Measurements from ENCODE around the gene IGSF9.

The IGSF9 gene

GRCh38 chr1:159980786-159981185, 35.4 kb upstream of the IGSF9 start:
- no peak overlapping the region for H3K9ac ChIP-seq (ENCODE audit: low read length)
- TF ChIP-seq CTCF (IDR thresholded peaks at IDR 0.05; ENCODE audit: low read length), result no peak
- no peak for TF ChIP-seq EZH2 (IDR thresholded peaks at IDR 0.05; ENCODE audit: borderline replicate concordance, low read length)

GRCh38 chr1:159980076-159980475, 34.7 kb upstream of the IGSF9 start:
- peaks cover 3% of the 10 kb centered on the region; the same call in 1 of the 2 replicates for H3K27me3 ChIP-seq (ENCODE audit: insufficient read depth, low read length)

More at GRCh38 chr1:159980786-159981185, 35.4 kb upstream of the IGSF9 start:
- Histone ChIP-seq H3K4me2 (ENCODE audit: low read length) (no peak overlapping the region), H3K79me2 (ENCODE audit: insufficient read depth, low read length) (no peaks in the 10 kb centered on the region), H3K27ac (ENCODE audit: low read depth, low read length, poor library complexity, severe bottlenecking) (no peak overlapping the region), H3K9me3 (ENCODE audit: low read length) (no peaks in the 10 kb centered on the region), H3K36me3 (ENCODE audit: insufficient read depth, low read length) (no peaks in the 10 kb centered on the region), H3K9me2 (ENCODE audit: low read depth, low read length) (no peaks in the 10 kb centered on the region), H3F3A (ENCODE audit: insufficient read depth, low read length) (no peaks in the 10 kb centered on the region), H3K4me3 (ENCODE audit: low read depth, low read length, poor library complexity, severe bottlenecking) (no peak overlapping the region), H3K4me1 (ENCODE audit: insufficient read depth, low read length, severe bottlenecking) (no peaks in the 10 kb centered on the region), H4K20me1 (ENCODE audit: insufficient read depth, low read length) (no peaks in the 10 kb centered on the region), H2AFZ (ENCODE audit: low read length) (no peak overlapping the region), H3K27me3 (ENCODE audit: insufficient read depth, low read length) (peaks cover 3% of the 10 kb centered on the region; the same call in 1 of the 2 replicates)

DNA sequence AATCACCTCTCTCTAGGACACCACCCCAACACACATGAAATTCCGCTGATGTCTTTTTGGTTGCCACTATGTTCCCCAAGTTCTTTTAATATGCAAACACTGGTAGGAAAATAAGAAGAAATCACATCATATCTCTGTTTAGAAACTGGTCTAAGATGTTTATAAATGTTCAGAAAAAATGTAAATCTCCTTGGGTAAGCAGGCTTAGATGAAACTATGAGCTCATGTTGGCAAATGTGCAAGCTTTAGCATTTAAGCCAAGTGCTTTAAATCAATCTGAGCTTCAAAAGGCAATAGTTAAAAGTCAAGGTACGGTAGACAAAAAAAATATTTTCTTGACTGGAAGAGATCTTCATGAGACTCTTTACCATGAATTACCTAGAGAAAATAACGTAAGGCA, 33.8 kb upstream of the IGSF9 start:
- Histone ChIP-seq H3K9ac (ENCODE audit: low read length) (no peak overlapping the region), H3K4me2 (ENCODE audit: low read length) (no peak overlapping the region), H3K79me2 (ENCODE audit: insufficient read depth, low read length) (no peaks in the 10 kb centered on the region), H3K9me3 (ENCODE audit: low read length) (no peaks in the 10 kb centered on the region), H3K36me3 (ENCODE audit: insufficient read depth, low read length) (no peaks in the 10 kb centered on the region), H2AFZ (ENCODE audit: low read length) (no peak overlapping the region), H3K27ac (ENCODE audit: low read depth, low read length, poor library complexity, severe bottlenecking) (no peak overlapping the region), H4K20me1 (ENCODE audit: insufficient read depth, low read length) (no peaks in the 10 kb centered on the region), H3K27me3 (ENCODE audit: insufficient read depth, low read length) (peaks cover 3% of the 10 kb centered on the region; the same call in 1 of the 2 replicates), H3K4me1 (ENCODE audit: insufficient read depth, low read length, severe bottlenecking) (no peaks in the 10 kb centered on the region), H3K4me3 (ENCODE audit: low read depth, low read length, poor library complexity, severe bottlenecking) (no peak overlapping the region), H3F3A (ENCODE audit: insufficient read depth, low read length) (no peaks in the 10 kb centered on the region), H3K9me2 (ENCODE audit: low read depth, low read length) (no peaks in the 10 kb centered on the region)
- TF ChIP-seq EZH2 (IDR thresholded peaks at IDR 0.05; ENCODE audit: borderline replicate concordance, low read length) (no peak), CTCF (IDR thresholded peaks at IDR 0.05; ENCODE audit: low read length) (no peak)

More at GRCh38 chr1:159980076-159980475, 34.7 kb upstream of the IGSF9 start:
- H4K20me1 ChIP-seq (ENCODE audit: insufficient read depth, low read length), result no peaks in the 10 kb centered on the region
- no peak overlapping the region for H2AFZ ChIP-seq (ENCODE audit: low read length)
- no peaks in the 10 kb centered on the region for H3F3A ChIP-seq (ENCODE audit: insufficient read depth, low read length)
- no peak overlapping the region for H3K4me3 ChIP-seq (ENCODE audit: low read depth, low read length, poor library complexity, severe bottlenecking)
- H3K79me2 ChIP-seq (ENCODE audit: insufficient read depth, low read length), result no peaks in the 10 kb centered on the region
- H3K4me1 ChIP-seq (ENCODE audit: insufficient read depth, low read length, severe bottlenecking), result no peaks in the 10 kb centered on the region
- H3K9me3 ChIP-seq (ENCODE audit: low read length), result no peaks in the 10 kb centered on the region
- no peaks in the 10 kb centered on the region for H3K36me3 ChIP-seq (ENCODE audit: insufficient read depth, low read length)
- H3K9ac ChIP-seq (ENCODE audit: low read length), result no peak overlapping the region
- no peaks in the 10 kb centered on the region for H3K9me2 ChIP-seq (ENCODE audit: low read depth, low read length)
- TF ChIP-seq EZH2 (IDR thresholded peaks at IDR 0.05; ENCODE audit: borderline replicate concordance, low read length), result no peak
- no peak overlapping the region for H3K4me2 ChIP-seq (ENCODE audit: low read length)
- H3K27ac ChIP-seq (ENCODE audit: low read depth, low read length, poor library complexity, severe bottlenecking), result no peak overlapping the region

DNA sequence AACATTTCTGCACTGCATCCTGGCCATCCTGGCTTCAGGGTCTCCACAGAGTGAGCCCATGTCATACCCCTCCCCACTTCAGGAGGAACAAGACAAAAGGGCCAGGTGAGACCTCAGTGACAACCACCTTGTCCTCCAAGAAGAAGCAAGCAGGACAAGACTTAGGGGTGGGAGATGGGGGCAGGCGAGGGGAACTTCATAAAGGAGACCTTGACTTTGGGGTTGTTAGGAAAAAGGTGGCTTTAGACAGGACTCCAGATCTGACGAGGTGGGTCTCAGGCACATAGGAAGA, 32.6 kb upstream of the IGSF9 start:
- H3K4me2 ChIP-seq (ENCODE audit: low read length), result no peak overlapping the region
- no peaks in the 10 kb centered on the region for H3K4me1 ChIP-seq (ENCODE audit: insufficient read depth, low read length, severe bottlenecking)
- no peaks in the 10 kb centered on the region for H3K79me2 ChIP-seq (ENCODE audit: insufficient read depth, low read length)
- no peak overlapping the region for H3K9ac ChIP-seq (ENCODE audit: low read length)
- no peaks in the 10 kb centered on the region for H3K36me3 ChIP-seq (ENCODE audit: insufficient read depth, low read length)
- H3K4me3 ChIP-seq (ENCODE audit: low read depth, low read length, poor library complexity, severe bottlenecking), result no peak overlapping the region
- no peak overlapping the region for H2AFZ ChIP-seq (ENCODE audit: low read length)
- H3K9me2 ChIP-seq (ENCODE audit: low read depth, low read length), result no peaks in the 10 kb centered on the region
- H3K27me3 ChIP-seq (ENCODE audit: insufficient read depth, low read length), result peaks cover 2% of the 10 kb centered on the region; the same call in 1 of the 2 replicates
- H3K9me3 ChIP-seq (ENCODE audit: low read length), result no peaks in the 10 kb centered on the region
- no peaks in the 10 kb centered on the region for H3F3A ChIP-seq (ENCODE audit: insufficient read depth, low read length)
- no peak for TF ChIP-seq EZH2 (IDR thresholded peaks at IDR 0.05; ENCODE audit: borderline replicate concordance, low read length)
- TF ChIP-seq CTCF (IDR thresholded peaks at IDR 0.05; ENCODE audit: low read length), result no peak
- no peak overlapping the region for H3K27ac ChIP-seq (ENCODE audit: low read depth, low read length, poor library complexity, severe bottlenecking)
- H4K20me1 ChIP-seq (ENCODE audit: insufficient read depth, low read length), result no peaks in the 10 kb centered on the region
